ENCODE results near the gene CYP27B1. TPM values are rescaled to one million over a fixed set of nuclear protein-coding genes. Genes with fewer than 3 reads are reported as not detected.

CYP27B1 gene
- total and polyA plus RNA-seq, 2 donors (not counting 3 experiments of a cell fraction or from before 2014, with no cell fraction given): 0.62 to 2.7 TPM

- Histone ChIP-seq H3K4me2 (ENCODE audit: insufficient read depth, low read length) (no peak within 1 kb of the TSS), H3K27ac (ENCODE audit: insufficient read depth, low read depth, low read length) (no peak within 1 kb of the TSS), H3K36me3 (ENCODE audit: control insufficient read depth in 2 of 2, extremely low read depth in 1 of 2, insufficient read depth in 2 of 2, low read length in 2 of 2) (no peaks in the 10 kb centered on the region), H2AFZ (ENCODE audit: low read depth, low read length) (no peak within 1 kb of the TSS), H3K4me1 (ENCODE audit: control insufficient read depth, extremely low read depth, insufficient read depth, low read length) (peaks cover 5% of the 10 kb centered on the region), H3K4me3 (replicated peaks in 1 of 3; ENCODE audit: insufficient read depth in 1 of 3, low read depth in 1 of 3, low read length in 3 of 3) (no peak within 1 kb of the TSS), H3K27me3 (ENCODE audit: control insufficient read depth in 2 of 2, insufficient read depth in 2 of 2, low read length in 2 of 2) (peaks cover 65 to 70% of the 10 kb centered on the region in 2 experiments), H3K9ac (replicated peaks; ENCODE audit: extremely low read depth, insufficient read depth, low read length) (no peak within 1 kb of the TSS), H3K79me2 (ENCODE audit: control insufficient read depth, insufficient read depth, low read length) (no peaks in the 10 kb centered on the region), H4K20me1 (replicated peaks; ENCODE audit: control insufficient read depth, extremely low read depth, insufficient read depth, low read length) (no peaks in the 10 kb centered on the region), H3K9me3 (replicated peaks; ENCODE audit: control insufficient read depth, insufficient read depth, low read length) (no peaks in the 10 kb centered on the region), H3K9me1 (replicated peaks; ENCODE audit: control insufficient read depth, extremely low read depth, insufficient read depth, low read length) (no peaks in the 10 kb centered on the region)
- POLR2A ChIA-PET: no interaction called here
- no peak for FAIRE-seq
- CTCF ChIA-PET: interaction anchor here (1.0 to 6.1 kb wide), 2 partner anchors 13 to 18 kb away, joined by 4 to 48 read pairs; no protein-coding TSS in a partner anchor
- no TSS peak for BruUV-seq (replicated peaks)
- intact Hi-C loops (cut with micrococcal nuclease) (no loop called here), dilution Hi-C loops (cut with MboI; ENCODE audit: extremely low pct_ligation_motif_present, low sequenced_read_pairs) (no loop called here)
- TF ChIP-seq POLR2A (IDR thresholded peaks at IDR 0.05; ENCODE audit: low read depth, low read length) (no peak), MAX (IDR thresholded peaks at IDR 0.05; ENCODE audit: insufficient read depth, insufficient read length) (no peak), JUN (IDR thresholded peaks at IDR 0.05; ENCODE audit: borderline replicate concordance, insufficient read depth, insufficient read length, low read depth) (no peak), FOS (IDR thresholded peaks at IDR 0.05; ENCODE audit: borderline replicate concordance, insufficient read depth, low read length) (no peak), EZH2 (IDR thresholded peaks at IDR 0.05; ENCODE audit: borderline replicate concordance, low read depth, low read length, severe bottlenecking) (peak; percentile 58)
- no peak for DNase-seq (ENCODE audit: low read depth, low spot score)
Measured at GRCh38 chr12:57738661-57739237, 28.1 kb downstream of the CYP27B1 start, which contains the start of gene AGAP2. Gene AGAP2, minus strand, starts transcription at chr12:57738742. Its CDS starts 496 bp downstream, at chr12:57738246.

Data from endothelial cell of umbilical vein (primary cell).